ENCODE data around the gene BMPER. TPM values are rescaled to one million over a fixed set of nuclear protein-coding genes. Genes with fewer than 3 reads are reported as not detected.

The BMPER gene
- total and polyA plus RNA-seq, 10 of the 15 experiments (the other 5 are each of a cell fraction or from before 2014, with no cell fraction given), result 0.02 to 0.08 TPM; not detected in 8

- TF ChIP-seq PRDM15 (CRISPR knock-in tag; IDR thresholded peaks at IDR 0.05), result no peak
- TF ChIP-seq PAX5 (IDR thresholded peaks at IDR 0.05; ENCODE audit: borderline replicate concordance, low read depth, low read length), result no peak
- TF ChIP-seq NBN (IDR thresholded peaks at IDR 0.05), result no peak
- no peak for TF ChIP-seq NKRF (conservative IDR thresholded peaks at IDR 0.05)
- no peak for TF ChIP-seq POLR2AphosphoS2 (IDR thresholded peaks at IDR 0.05; ENCODE audit: low read depth, low read length)
- no peak for TF ChIP-seq RAD51 (IDR thresholded peaks at IDR 0.05)
- TF ChIP-seq KDM1A (IDR thresholded peaks at IDR 0.05; ENCODE audit: borderline replicate concordance), result no peak
These were observed 111.5 kb downstream of the BMPER start (continued) for GRCh38 chr7:34016876-34017275.

DNA sequence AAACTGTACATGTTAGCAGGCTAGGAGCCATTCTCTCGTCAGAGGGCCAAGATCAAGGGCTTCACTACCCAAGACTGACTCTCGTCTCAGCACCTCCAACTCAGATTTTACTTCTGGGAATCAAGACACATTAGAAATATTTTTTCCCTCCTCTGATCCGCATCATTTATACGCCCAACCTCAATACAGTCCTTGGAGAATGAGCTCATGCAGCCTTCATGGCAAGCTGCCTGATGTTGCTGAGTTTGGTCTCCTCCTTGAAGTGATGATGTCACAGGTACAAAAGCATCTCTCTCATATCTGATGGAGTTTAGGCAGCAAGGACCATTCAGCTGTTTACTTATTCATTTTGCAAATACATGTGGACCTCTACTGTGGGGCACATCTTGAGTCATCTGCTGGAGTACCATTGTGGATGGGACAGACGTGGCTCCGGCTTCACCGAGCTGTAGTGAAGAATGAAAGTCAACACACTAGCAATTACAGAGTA is 114.0 kb downstream of the BMPER start:
- ATAC-seq, result no peak
- ChIA-PET CTCF (no interaction called here), SMC1A (ENCODE audit: uncharacterized antibody, unreplicated experiment) (no interaction called here), RAD21 (ENCODE audit: unreplicated experiment) (no interaction called here), POLR2A (no interaction called here)
- BruUV-seq (replicated peaks), result no TSS peak
- Histone ChIP-seq H3K79me2 (ENCODE audit: control insufficient read depth, insufficient read depth, low read length) (no peaks in the 10 kb centered on the region), H3K27me3 (replicated peaks in 1 of 2; ENCODE audit: control insufficient read depth in 2 of 2, insufficient read depth in 2 of 2, low read length in 1 of 2) (no peaks in the 10 kb centered on the region), H4K20me1 (ENCODE audit: control insufficient read depth, insufficient read depth) (no peaks in the 10 kb centered on the region), H3K9me3 (replicated peaks; ENCODE audit: control insufficient read depth, insufficient read depth, low read length) (no peaks in the 10 kb centered on the region), H3K27ac (ENCODE audit: control insufficient read depth, insufficient read depth) (no peak overlapping the region), H3K9ac (ENCODE audit: control insufficient read depth, insufficient read depth, low read length) (no peak overlapping the region), H2AFZ (ENCODE audit: control insufficient read depth, low read depth, low read length) (no peak overlapping the region), H3K4me1 (ENCODE audit: control insufficient read depth, insufficient read depth, low read length) (no peaks in the 10 kb centered on the region), H3K36me3 (ENCODE audit: control insufficient read depth in 2 of 2, insufficient read depth in 2 of 2, low read length in 1 of 2) (no peaks in the 10 kb centered on the region), H3K4me3 (no peak overlapping the region), H3K4me2 (ENCODE audit: control insufficient read depth, insufficient read depth) (no peak overlapping the region)
- intact Hi-C loops (cut with micrococcal nuclease; ENCODE audit: unreplicated experiment), result no loop called here
- no peak for DNase-seq (ENCODE audit: low read depth, low spot score)
- FAIRE-seq, result no peak
- 40% methylated on average over 7 of the region's 7 CpGs for WGBS (ENCODE audit: insufficient coverage, insufficient replicate concordance, low lambda C conversion rate, missing lambda C conversion rate)
- in situ Hi-C loops (cut with MboI), result no loop called here
- TF ChIP-seq SMAD5 (IDR thresholded peaks at IDR 0.05; ENCODE audit: low read depth) (no peak), MXI1 (IDR thresholded peaks at IDR 0.05; ENCODE audit: low read depth, low read length) (no peak), REST (IDR thresholded peaks at IDR 0.05; ENCODE audit: low read depth, low read length) (no peak), TBL1XR1 (IDR thresholded peaks at IDR 0.05; ENCODE audit: low read depth, low read length) (no peak), POLR2AphosphoS2 (IDR thresholded peaks at IDR 0.05; ENCODE audit: low read depth, low read length) (no peak), SIX5 (IDR thresholded peaks at IDR 0.05; ENCODE audit: low read depth, low read length, severe bottlenecking) (no peak), RELB (IDR thresholded peaks at IDR 0.05; ENCODE audit: low read depth) (no peak)
